ENCODE results near the gene ELAVL4. TPM values are rescaled to one million over a fixed set of nuclear protein-coding genes. Genes with fewer than 3 reads are reported as not detected.

ELAVL4 gene
- total RNA-seq, 3 donors from 2014 or later (not counting 1 experiment from before 2014, with no cell fraction given) = not detected

- Mint-ChIP-seq H3K4me1 (no peaks in the 10 kb centered on the region), H3K27ac (no peak overlapping the region), H3K9me3 (no peaks in the 10 kb centered on the region), H3K36me3 (no peaks in the 10 kb centered on the region), H3K4me3 (no peak overlapping the region), H3K27me3 (ENCODE audit: low read depth in 2 of 2) (peaks cover 0 to 33% of the 10 kb centered on the region in 2 donors)
- Histone ChIP-seq H3K4me1 (ENCODE audit: control insufficient read depth, insufficient read depth, low read length) (no peaks in the 10 kb centered on the region), H3K9me3 (ENCODE audit: control insufficient read depth, insufficient read depth, low read length) (no peaks in the 10 kb centered on the region), H3K36me3 (ENCODE audit: control insufficient read depth, insufficient read depth, low read length) (no peaks in the 10 kb centered on the region), H3K27me3 (ENCODE audit: control insufficient read depth, insufficient read depth, low read length) (no peaks in the 10 kb centered on the region), H3K27ac (ENCODE audit: low read length) (no peak overlapping the region), H3K4me3 (ENCODE audit: low read length) (no peak overlapping the region)
- intact Hi-C loops (cut with micrococcal nuclease) = no loop called here
- DNase-seq (no peak), ATAC-seq (no peak)
- 88% methylated on average over 2 of the region's 2 CpGs for WGBS (ENCODE audit: insufficient coverage)
- no peak for TF ChIP-seq CTCF (IDR thresholded peaks at IDR 0.05)
Observed at GRCh38 chr1:50135716-50136115, 27.0 kb downstream of the ELAVL4 start.

- no peak overlapping the region for H3K27ac Mint-ChIP-seq
- Histone ChIP-seq H3K27ac (ENCODE audit: low read length) (no peak overlapping the region), H3K27me3 (ENCODE audit: control insufficient read depth, insufficient read depth, low read length) (no peaks in the 10 kb centered on the region), H3K9me3 (ENCODE audit: control insufficient read depth, insufficient read depth, low read length) (no peaks in the 10 kb centered on the region), H3K4me1 (ENCODE audit: control insufficient read depth, insufficient read depth, low read length) (no peaks in the 10 kb centered on the region), H3K4me3 (ENCODE audit: low read length) (no peak overlapping the region), H3K36me3 (ENCODE audit: control insufficient read depth, insufficient read depth, low read length) (no peaks in the 10 kb centered on the region)
- H3K4me3 Mint-ChIP-seq = no peak overlapping the region
- no peak for TF ChIP-seq CTCF (IDR thresholded peaks at IDR 0.05)
- 90% methylated on average over 8 of the region's 10 CpGs for WGBS (ENCODE audit: insufficient coverage)
- no peaks in the 10 kb centered on the region for H3K4me1 Mint-ChIP-seq
- H3K36me3 Mint-ChIP-seq = no peaks in the 10 kb centered on the region
- no peaks in the 10 kb centered on the region for H3K9me3 Mint-ChIP-seq
- DNase-seq = no peak
- peaks cover 0 to 24% of the 10 kb centered on the region in 2 donors for H3K27me3 Mint-ChIP-seq (ENCODE audit: low read depth in 2 of 2)
- intact Hi-C loops (cut with micrococcal nuclease) = no loop called here
- no peak for ATAC-seq
Observed at GRCh38 chr1:50139339-50140181, 30.8 kb downstream of the ELAVL4 start.

GRCh38 chr1:50140182-50140447 lies 31.4 kb downstream of the ELAVL4 start:
- Histone ChIP-seq H3K36me3 (ENCODE audit: control insufficient read depth, insufficient read depth, low read length) (no peaks in the 10 kb centered on the region), H3K4me1 (ENCODE audit: control insufficient read depth, insufficient read depth, low read length) (no peaks in the 10 kb centered on the region), H3K4me3 (ENCODE audit: low read length) (no peak overlapping the region), H3K9me3 (ENCODE audit: control insufficient read depth, insufficient read depth, low read length) (no peaks in the 10 kb centered on the region), H3K27ac (ENCODE audit: low read length) (no peak overlapping the region), H3K27me3 (ENCODE audit: control insufficient read depth, insufficient read depth, low read length) (no peaks in the 10 kb centered on the region)
- Mint-ChIP-seq H3K4me1 (no peaks in the 10 kb centered on the region), H3K36me3 (no peaks in the 10 kb centered on the region), H3K9me3 (no peaks in the 10 kb centered on the region), H3K4me3 (no peak overlapping the region), H3K27me3 (ENCODE audit: low read depth in 2 of 2) (peaks cover 0 to 20% of the 10 kb centered on the region in 2 donors), H3K27ac (no peak overlapping the region)
- TF ChIP-seq CTCF (IDR thresholded peaks at IDR 0.05) = no peak
- ATAC-seq (no peak), DNase-seq (no peak)
- intact Hi-C loops (cut with micrococcal nuclease) = no loop called here
- WGBS (ENCODE audit: insufficient coverage) = 55% methylated on average over 1 of the region's 1 CpG
